HepG2 (cell line): ENCODE measurements around the gene DPP7. TPM values are rescaled to one million over a fixed set of nuclear protein-coding genes. Genes with fewer than 3 reads are reported as not detected.

ENCODE experiments used
- ARNTL ChIP-seq: sonication (generic); formaldehyde crosslinking; IDR thresholded peaks from 2 replicates; pipeline ENCODE4 v1.4.0; 2020; ENCODE audit warnings: mild to moderate bottlenecking, missing genetic modification reagents
- ATF6 ChIP-seq: sonication (generic); formaldehyde crosslinking; conservative IDR thresholded peaks from 2 replicates; pipeline ENCODE4 v1.4.0; 2020; ENCODE audit warnings: missing genetic modification reagents
- FOSL2 ChIP-seq: sonication (generic); formaldehyde crosslinking; IDR thresholded peaks from 2 replicates; pipeline ENCODE4 v1.4.0; 2020; ENCODE audit warnings: missing genetic modification reagents
- HOMEZ ChIP-seq: IDR thresholded peaks from 2 replicates; pipeline ENCODE4 v1.6.1; 2016; ENCODE audit warnings: low read depth
- IRF1 ChIP-seq: sonication (generic); formaldehyde crosslinking; IDR thresholded peaks from 2 replicates; pipeline ENCODE4 v1.4.0; 2020; ENCODE audit warnings: low read depth, mild to moderate bottlenecking, missing genetic modification reagents
- IRX3 ChIP-seq: sonication (generic); formaldehyde crosslinking; IDR thresholded peaks from 2 replicates; pipeline ENCODE4 v1.8.1; 2023; ENCODE audit warnings: mild to moderate bottlenecking, low read depth, missing genetic modification reagents, borderline replicate concordance
- JUND ChIP-seq: sonication (generic); formaldehyde crosslinking; IDR thresholded peaks from 2 replicates; pipeline ENCODE4 v1.8.0; 2022; ENCODE audit warnings: mild to moderate bottlenecking, missing genetic modification reagents
- PRDM10 ChIP-seq: sonication (generic); formaldehyde crosslinking; IDR thresholded peaks from 2 replicates; pipeline ENCODE4 v1.4.0; 2020; ENCODE audit warnings: low read depth, missing genetic modification reagents
- TCF7L2 ChIP-seq: IDR thresholded peaks from 2 replicates; pipeline ENCODE4 v1.6.1; 2011; ENCODE audit warnings: mild to moderate bottlenecking, low read depth, low read length, moderate library complexity
- XBP1 ChIP-seq: sonication (generic); formaldehyde crosslinking; IDR thresholded peaks from 2 replicates; pipeline ENCODE4 v1.5.0; 2020; ENCODE audit warnings: missing genetic modification reagents
- ZBTB7A ChIP-seq: sonication (generic); formaldehyde crosslinking; IDR thresholded peaks from 2 replicates; pipeline ENCODE4 v1.8.0; 2022; ENCODE audit warnings: mild to moderate bottlenecking, missing genetic modification reagents
- ZKSCAN1 ChIP-seq: fragments of 150-350 bp; IDR thresholded peaks from 2 replicates; pipeline ENCODE4 v1.6.1; 2014; ENCODE audit warnings: low read length
- ZNF256 ChIP-seq: sonication (generic); formaldehyde crosslinking; conservative IDR thresholded peaks from 2 replicates; pipeline ENCODE4 v1.4.0; 2020; ENCODE audit warnings: missing genetic modification reagents
- ZNF280D ChIP-seq: sonication (generic); formaldehyde crosslinking; IDR thresholded peaks from 2 replicates; pipeline ENCODE4 v1.5.1; 2020; ENCODE audit warnings: mild to moderate bottlenecking, missing genetic modification reagents
- ZNF552 ChIP-seq: sonication (generic); formaldehyde crosslinking; IDR thresholded peaks from 2 replicates; pipeline ENCODE4 v1.9.0; 2022; ENCODE audit warnings: missing genetic modification reagents, mild to moderate bottlenecking, borderline replicate concordance
- ZNF563 ChIP-seq: sonication (generic); formaldehyde crosslinking; IDR thresholded peaks from 2 replicates; pipeline ENCODE4 v1.8.0; 2022; ENCODE audit warnings: mild to moderate bottlenecking, moderate library complexity, missing genetic modification reagents
- ZNF572 ChIP-seq: sonication (generic); formaldehyde crosslinking; IDR thresholded peaks from 2 replicates; pipeline ENCODE4 v1.5.1; 2020; ENCODE audit warnings: mild to moderate bottlenecking, missing genetic modification reagents
- polyA plus RNA-seq, 8 experiments: library from polyadenylated mRNA; depleted of rRNA in 3 of 8; stranded (reverse) in 7 of 8; unstranded in 1 of 8; fragments of >200 nt; fragmentation: Illumina TruSeq in 4 of 8; extraction: Trizol in 4 of 8; gene quantifications; 2 replicates each; pipeline versions ENCODE4 v1.2.1 to v1.2.3, GENCODE V29; 2011 to 2016; ENCODE audit warnings: low read depth in 4 of 8, missing spikeins in 1 of 8, mixed read lengths in 1 of 8; ENCODE audit not compliant: insufficient read depth in 1 of 8
- total RNA-seq, 5 experiments: library from RNA; depleted of rRNA; stranded (reverse); fragments of >200 nt; fragmentation: Illumina TruSeq; extraction: Trizol; gene quantifications; 2 replicates each; pipeline ENCODE4 v1.2.3, GENCODE V29; 2016; ENCODE audit warnings: low read depth in 1 of 5

Gene DPP7
- total and polyA plus RNA-seq, 2 of the 13 experiments (the other 11 are each of a cell fraction or from before 2014, with no cell fraction given): 1.2 to 4.5 TPM

GRCh38 chr9:137086531-137087408 lies 27.8 kb downstream of the DPP7 start, which contains the start of gene MAN1B1 (continued):
- TF ChIP-seq PRDM10 (0 out of 2 replicates have a peak, but pooled peaks have one; percentile 10), FOSL2 (0 out of 2 replicates have a peak, but pooled peaks have one; percentile 18), XBP1 (CRISPR knock-in tag) (no peak), ZNF563 (CRISPR knock-in tag) (no peak), ZNF256 (no peak), IRF1 (CRISPR knock-in tag) (no peak), ZNF572 (CRISPR knock-in tag) (no peak; the same call in 1 of the 2 replicates), ARNTL (CRISPR knock-in tag) (peak; percentile 92), ZNF280D (no peak), TCF7L2 (no peak), IRX3 (no peak), HOMEZ (CRISPR knock-in tag) (no peak), ZKSCAN1 (no peak), JUND (CRISPR knock-in tag) (peak; percentile 6; the same call in 1 of the 2 replicates), ZNF552 (CRISPR knock-in tag) (no peak), ATF6 (no peak), ZBTB7A (CRISPR knock-in tag) (0 out of 2 replicates have a peak, but pooled peaks have one; percentile 65)
